CD14-positive monocyte (primary cell): ENCODE measurements around the gene NPEPL1. TPM values are rescaled to one million over a fixed set of nuclear protein-coding genes. Genes with fewer than 3 reads are reported as not detected.

ENCODE experiments used
- DNase-seq, 3 donors: peaks; one replicate each; pipeline ENCODE4 v3.0.0-alpha.2; 2011 to 2022
- H2AFZ ChIP-seq: 2 replicates; pipeline ENCODE4 v1.6.0; 2012; ENCODE audit warnings: mild to moderate bottlenecking, low read depth, low read length, inconsistent platforms; ENCODE audit not compliant: insufficient read depth, poor library complexity, severe bottlenecking
- H3K27ac ChIP-seq, 2 donors: 1 replicate in 1 of 2; 2 replicates in 1 of 2; pipeline ENCODE4 v1.5.1; 2012 to 2013; ENCODE audit warnings: low read length in 2 of 2, control low read depth in 1 of 2, inconsistent platforms in 1 of 2, low read depth in 1 of 2, mild to moderate bottlenecking in 1 of 2
- H3K27me3 ChIP-seq, 2 donors: one replicate each; pipeline versions ENCODE4 v1.6.0 to v1.6.1; 2011 to 2013; ENCODE audit warnings: low read length in 2 of 2; ENCODE audit not compliant: control insufficient read depth in 2 of 2, insufficient read depth in 2 of 2
- H3K36me3 ChIP-seq, 2 donors: replicated peaks in 1 of 2; 1 replicate in 1 of 2; 2 replicates in 1 of 2; pipeline versions ENCODE4 v1.5.1 to v1.6.1; 2012 to 2013; ENCODE audit warnings: low read length in 2 of 2, control low read depth in 1 of 2, inconsistent platforms in 1 of 2, mild to moderate bottlenecking in 1 of 2; ENCODE audit not compliant: insufficient read depth in 2 of 2, control insufficient read depth in 1 of 2
- H3K4me1 ChIP-seq, 2 donors: 1 replicate in 1 of 2; 2 replicates in 1 of 2; pipeline versions ENCODE4 v1.5.1 to v1.6.1; 2012 to 2013; ENCODE audit warnings: low read length in 2 of 2, control low read depth in 1 of 2, inconsistent platforms in 1 of 2, mild to moderate bottlenecking in 1 of 2, moderate library complexity in 1 of 2; ENCODE audit not compliant: insufficient read depth in 2 of 2, control insufficient read depth in 1 of 2
- H3K4me2 ChIP-seq: replicated peaks from 2 replicates; pipeline ENCODE3; 2012; ENCODE audit warnings: low read length, moderate library complexity, mild to moderate bottlenecking; ENCODE audit not compliant: poor library complexity, severe bottlenecking; ENCODE audit errors: extremely low read depth
- H3K4me3 ChIP-seq, 3 experiments: fragments of 200-600 bp in 1 of 3; sonication (generic) in 1 of 3; replicated peaks in 1 of 3; 1 replicate in 2 of 3; 2 replicates in 1 of 3; pipeline ENCODE4 v1.5.1; 2011 to 2013; ENCODE audit warnings: low read length in 3 of 3, mild to moderate bottlenecking in 3 of 3, control low read depth in 2 of 3, low read depth in 2 of 3, inconsistent platforms in 1 of 3, moderate library complexity in 1 of 3
- H3K79me2 ChIP-seq: 2 replicates; pipeline ENCODE4 v1.6.0; 2012; ENCODE audit warnings: mild to moderate bottlenecking, control low read depth, inconsistent platforms, low read length, moderate library complexity; ENCODE audit not compliant: insufficient read depth
- H3K9ac ChIP-seq: 2 replicates; pipeline ENCODE4 v1.6.0; 2017; ENCODE audit warnings: low read length, mild to moderate bottlenecking; ENCODE audit not compliant: insufficient read depth, poor library complexity, severe bottlenecking
- H3K9me3 ChIP-seq, 2 donors: replicated peaks in 1 of 2; 1 replicate in 1 of 2; 2 replicates in 1 of 2; pipeline versions ENCODE4 v1.5.1 to v1.6.1; 2012 to 2013; ENCODE audit warnings: low read length in 2 of 2, control low read depth in 1 of 2; ENCODE audit not compliant: control insufficient read depth in 1 of 2, insufficient read depth in 1 of 2
- H4K20me1 ChIP-seq: 2 replicates; pipeline ENCODE4 v1.6.0; 2012; ENCODE audit warnings: mild to moderate bottlenecking, low read length, control low read depth, moderate library complexity; ENCODE audit not compliant: insufficient read depth
- H3K27ac Mint-ChIP-seq, 7 donors: one replicate each; pipeline ENCODE4 v1.8.0; 2020; ENCODE audit warnings: mild to moderate bottlenecking in 7 of 7, mixed read lengths in 7 of 7, moderate library complexity in 6 of 7, inconsistent platforms in 2 of 7
- H3K27me3 Mint-ChIP-seq, 3 donors: one replicate each; pipeline ENCODE4 v1.8.0; 2021 to 2022; ENCODE audit warnings: low read depth in 3 of 3, mild to moderate bottlenecking in 3 of 3, mixed read lengths in 3 of 3, moderate library complexity in 3 of 3, inconsistent platforms in 1 of 3
- H3K36me3 Mint-ChIP-seq, 2 donors: one replicate each; pipeline ENCODE4 v1.8.0; 2020; ENCODE audit warnings: mixed read lengths in 2 of 2, inconsistent platforms in 1 of 2, mild to moderate bottlenecking in 1 of 2
- H3K4me1 Mint-ChIP-seq: one replicate; pipeline ENCODE4 v1.8.0; 2020; ENCODE audit warnings: mild to moderate bottlenecking, mixed read lengths
- H3K4me3 Mint-ChIP-seq, 2 donors: one replicate each; pipeline ENCODE4 v1.8.0; 2020; ENCODE audit warnings: mild to moderate bottlenecking in 2 of 2, mixed read lengths in 2 of 2, moderate library complexity in 1 of 2
- H3K9me3 Mint-ChIP-seq, 7 donors: one replicate each; pipeline ENCODE4 v1.8.0; 2020 to 2022; ENCODE audit warnings: mixed read lengths in 7 of 7, mild to moderate bottlenecking in 6 of 7, moderate library complexity in 6 of 7, inconsistent platforms in 2 of 7
- CTCF ChIP-seq: fragments of 200-600 bp; IDR thresholded peaks from one replicate; pipeline ENCODE4 v1.8.0; 2022; ENCODE audit warnings: antibody characterized with exemption, mild to moderate bottlenecking
- WGBS: methylation state at CpG from one replicate; pipeline ENCODE4 v1.1.5; 2013; ENCODE audit warnings: missing lambda C conversion rate; ENCODE audit not compliant: insufficient coverage; 5-methylcytosine and 5-hydroxymethylcytosine counted together
- intact Hi-C, 2 donors: fragments of 100-400 bp; cut with micrococcal nuclease; formaldehyde crosslinking; loops; one replicate each; pipeline versions ENCODE4 v1.15.0 to v1.15.1; 2023
- polyA plus RNA-seq, 3 donors: library from polyadenylated mRNA; depleted of rRNA in 1 of 3; unstranded in 2 of 3; stranded (reverse) in 1 of 3; fragments of 300-500 nt in 2 of 3; fragments of >200 nt in 1 of 3; fragmentation: Illumina TruSeq in 2 of 3; gene quantifications; 1 replicate in 2 of 3; 2 replicates in 1 of 3; pipeline ENCODE4 v1.2.3, GENCODE V29; 2012 to 2021

NPEPL1 gene
- polyA plus RNA-seq, 3 donors = 37.6 to 109 (median 39.6) TPM

GRCh38 chr20:58684291-58684690 is 8.3 kb upstream of the NPEPL1 start:
- Histone ChIP-seq H3K4me2 (no peak overlapping the region), H3K4me3 (no peak overlapping the region), H3K27me3 (no peaks in the 10 kb centered on the region), H3K36me3 (peaks cover 13 to 50% of the 10 kb centered on the region in 2 donors), H3K27ac (no peak overlapping the region), H3K9me3 (no peaks in the 10 kb centered on the region), H3K79me2 (no peaks in the 10 kb centered on the region), H3K9ac (no peak overlapping the region), H3K4me1 (peaks cover 8 to 10% of the 10 kb centered on the region in 2 donors), H2AFZ (no peak overlapping the region), H4K20me1 (no peaks in the 10 kb centered on the region)
- intact Hi-C loops = no loop called here
- Mint-ChIP-seq H3K4me3 (no peak overlapping the region), H3K9me3 (peaks cover 0 to 3% (median 0%) of the 10 kb centered on the region in 7 donors), H3K27me3 (peaks cover 0 to 2% (median 2%) of the 10 kb centered on the region in 3 donors), H3K4me1 (peaks cover 11% of the 10 kb centered on the region), H3K36me3 (peaks cover 41 to 49% of the 10 kb centered on the region in 2 donors), H3K27ac (no peak overlapping the region)
- DNase-seq = no peak
- WGBS = no CpG with 5 or more reads among the region's 2 CpGs
- no peak for TF ChIP-seq CTCF

DNA sequence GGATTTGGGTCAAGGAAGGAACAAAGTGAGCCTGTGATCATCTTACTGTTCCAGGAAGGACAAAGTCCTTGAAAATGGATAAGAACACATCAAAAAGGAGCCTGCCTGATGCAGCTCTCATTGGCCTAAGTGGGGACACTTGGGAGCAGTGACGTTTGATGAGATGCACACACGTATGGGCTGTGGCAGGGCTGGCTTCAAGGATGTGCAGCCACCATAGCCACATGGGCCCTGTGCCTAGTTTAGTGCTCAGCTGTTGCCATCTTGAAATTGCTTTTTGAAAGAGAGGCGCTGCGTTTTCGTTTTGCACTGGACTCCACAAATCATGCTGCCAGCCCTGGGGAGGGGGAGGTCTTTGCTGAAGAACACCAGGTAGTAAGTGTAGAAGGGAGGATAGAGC is 6.6 kb upstream of the NPEPL1 start:
- intact Hi-C loops = no loop called here
- H3K9me3 Mint-ChIP-seq = peaks cover 0 to 3% (median 0%) of the 10 kb centered on the region in 7 donors
- Histone ChIP-seq H3K79me2 (no peaks in the 10 kb centered on the region), H3K27ac (no peak overlapping the region), H3K27me3 (no peaks in the 10 kb centered on the region), H4K20me1 (no peaks in the 10 kb centered on the region), H2AFZ (no peak overlapping the region), H3K9ac (no peak overlapping the region), H3K9me3 (no peaks in the 10 kb centered on the region), H3K4me2 (no peak overlapping the region), H3K4me3 (no peak overlapping the region), H3K4me1 (peaks cover 17 to 25% of the 10 kb centered on the region in 2 donors), H3K36me3 (peaks cover 0 to 33% of the 10 kb centered on the region in 2 donors)
- WGBS = 98% methylated on average over 5 of the region's 5 CpGs
- H3K36me3 Mint-ChIP-seq = peaks cover 32 to 37% of the 10 kb centered on the region in 2 donors
- H3K4me1 Mint-ChIP-seq = peaks cover 23% of the 10 kb centered on the region
- H3K4me3 Mint-ChIP-seq = no peak overlapping the region
- H3K27ac Mint-ChIP-seq = peak overlapping the region in 2 of 7 donors; percentile 41 to 63
- DNase-seq = no peak
- peaks cover 0 to 2% (median 0%) of the 10 kb centered on the region in 3 donors for H3K27me3 Mint-ChIP-seq
- TF ChIP-seq CTCF = no peak
